ENCODE measurements around the gene CPLX1.

- no peak for TF ChIP-seq POLR2A (IDR thresholded peaks at IDR 0.05)
- TF ChIP-seq CTCF (IDR thresholded peaks at IDR 0.05): peak in 2 of 6 experiments; percentile 8 to 13
These were observed 39.0 kb downstream of the CPLX1 start for GRCh38 chr4:786861-787300.
